ENCODE measurements around the gene SMIM27. TPM values are rescaled to one million over a fixed set of nuclear protein-coding genes. Genes with fewer than 3 reads are reported as not detected.

SMIM27 gene
- total and polyA plus RNA-seq, 2 of the 13 experiments (the other 11 are each of a cell fraction or from before 2014, with no cell fraction given) = 17.9 to 19.0 TPM

DNA sequence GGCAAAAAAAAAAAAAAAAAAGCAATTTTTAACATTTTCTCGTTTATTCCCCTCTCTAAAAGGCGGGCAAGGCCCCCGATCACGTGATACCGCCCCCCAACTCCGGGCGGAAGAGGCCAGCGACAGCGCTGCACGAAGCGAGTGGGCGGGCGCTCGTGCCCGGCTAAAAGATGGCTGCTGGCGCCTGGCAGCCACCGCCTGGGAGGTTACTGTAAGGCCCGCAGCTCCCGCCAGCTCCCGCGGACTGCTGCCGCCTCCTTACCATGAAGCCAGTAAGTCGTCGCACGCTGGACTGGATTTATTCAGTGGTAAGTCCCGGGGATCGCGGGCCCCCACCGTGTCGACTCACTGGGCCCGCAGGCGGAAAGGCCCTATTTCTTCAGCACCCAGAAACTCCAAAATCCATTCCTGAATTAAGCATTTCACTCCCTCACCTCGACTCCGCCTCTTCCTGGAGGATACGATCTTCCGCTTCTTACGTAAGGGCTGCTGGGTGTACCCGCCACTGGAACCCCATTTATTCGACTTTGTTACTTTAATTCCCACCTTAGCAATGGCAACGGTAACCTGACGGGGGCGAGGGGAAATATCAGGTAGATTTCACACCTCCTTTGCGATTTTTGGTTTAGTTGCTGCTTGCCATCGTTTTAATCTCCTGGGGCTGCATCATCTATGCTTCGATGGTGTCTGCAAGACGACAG lies at the start of gene SMIM27, which contains the start of gene TOPORS (continued):
- TF ChIP-seq, protein P1, sequence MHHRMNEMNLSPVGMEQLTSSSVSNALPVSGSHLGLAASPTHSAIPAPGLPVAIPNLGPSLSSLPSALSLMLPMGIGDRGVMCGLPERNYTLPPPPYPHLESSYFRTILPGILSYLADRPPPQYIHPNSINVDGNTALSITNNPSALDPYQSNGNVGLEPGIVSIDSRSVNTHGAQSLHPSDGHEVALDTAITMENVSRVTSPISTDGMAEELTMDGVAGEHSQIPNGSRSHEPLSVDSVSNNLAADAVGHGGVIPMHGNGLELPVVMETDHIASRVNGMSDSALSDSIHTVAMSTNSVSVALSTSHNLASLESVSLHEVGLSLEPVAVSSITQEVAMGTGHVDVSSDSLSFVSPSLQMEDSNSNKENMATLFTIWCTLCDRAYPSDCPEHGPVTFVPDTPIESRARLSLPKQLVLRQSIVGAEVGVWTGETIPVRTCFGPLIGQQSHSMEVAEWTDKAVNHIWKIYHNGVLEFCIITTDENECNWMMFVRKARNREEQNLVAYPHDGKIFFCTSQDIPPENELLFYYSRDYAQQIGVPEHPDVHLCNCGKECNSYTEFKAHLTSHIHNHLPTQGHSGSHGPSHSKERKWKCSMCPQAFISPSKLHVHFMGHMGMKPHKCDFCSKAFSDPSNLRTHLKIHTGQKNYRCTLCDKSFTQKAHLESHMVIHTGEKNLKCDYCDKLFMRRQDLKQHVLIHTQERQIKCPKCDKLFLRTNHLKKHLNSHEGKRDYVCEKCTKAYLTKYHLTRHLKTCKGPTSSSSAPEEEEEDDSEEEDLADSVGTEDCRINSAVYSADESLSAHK (CRISPR knock-in tag; IDR thresholded peaks at IDR 0.05; ENCODE audit: borderline replicate concordance) = no peak
- no peak for TF ChIP-seq ISX (CRISPR knock-in tag; conservative IDR thresholded peaks at IDR 0.05)
- TF ChIP-seq, protein P2, sequence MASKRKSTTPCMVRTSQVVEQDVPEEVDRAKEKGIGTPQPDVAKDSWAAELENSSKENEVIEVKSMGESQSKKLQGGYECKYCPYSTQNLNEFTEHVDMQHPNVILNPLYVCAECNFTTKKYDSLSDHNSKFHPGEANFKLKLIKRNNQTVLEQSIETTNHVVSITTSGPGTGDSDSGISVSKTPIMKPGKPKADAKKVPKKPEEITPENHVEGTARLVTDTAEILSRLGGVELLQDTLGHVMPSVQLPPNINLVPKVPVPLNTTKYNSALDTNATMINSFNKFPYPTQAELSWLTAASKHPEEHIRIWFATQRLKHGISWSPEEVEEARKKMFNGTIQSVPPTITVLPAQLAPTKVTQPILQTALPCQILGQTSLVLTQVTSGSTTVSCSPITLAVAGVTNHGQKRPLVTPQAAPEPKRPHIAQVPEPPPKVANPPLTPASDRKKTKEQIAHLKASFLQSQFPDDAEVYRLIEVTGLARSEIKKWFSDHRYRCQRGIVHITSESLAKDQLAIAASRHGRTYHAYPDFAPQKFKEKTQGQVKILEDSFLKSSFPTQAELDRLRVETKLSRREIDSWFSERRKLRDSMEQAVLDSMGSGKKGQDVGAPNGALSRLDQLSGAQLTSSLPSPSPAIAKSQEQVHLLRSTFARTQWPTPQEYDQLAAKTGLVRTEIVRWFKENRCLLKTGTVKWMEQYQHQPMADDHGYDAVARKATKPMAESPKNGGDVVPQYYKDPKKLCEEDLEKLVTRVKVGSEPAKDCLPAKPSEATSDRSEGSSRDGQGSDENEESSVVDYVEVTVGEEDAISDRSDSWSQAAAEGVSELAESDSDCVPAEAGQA (IDR thresholded peaks at IDR 0.05; ENCODE audit: low read depth) = peak; percentile 88
- TF ChIP-seq, protein P2 (CRISPR knock-in tag; IDR thresholded peaks at IDR 0.05; ENCODE audit: borderline replicate concordance) = no peak
- TF ChIP-seq, protein P3, sequence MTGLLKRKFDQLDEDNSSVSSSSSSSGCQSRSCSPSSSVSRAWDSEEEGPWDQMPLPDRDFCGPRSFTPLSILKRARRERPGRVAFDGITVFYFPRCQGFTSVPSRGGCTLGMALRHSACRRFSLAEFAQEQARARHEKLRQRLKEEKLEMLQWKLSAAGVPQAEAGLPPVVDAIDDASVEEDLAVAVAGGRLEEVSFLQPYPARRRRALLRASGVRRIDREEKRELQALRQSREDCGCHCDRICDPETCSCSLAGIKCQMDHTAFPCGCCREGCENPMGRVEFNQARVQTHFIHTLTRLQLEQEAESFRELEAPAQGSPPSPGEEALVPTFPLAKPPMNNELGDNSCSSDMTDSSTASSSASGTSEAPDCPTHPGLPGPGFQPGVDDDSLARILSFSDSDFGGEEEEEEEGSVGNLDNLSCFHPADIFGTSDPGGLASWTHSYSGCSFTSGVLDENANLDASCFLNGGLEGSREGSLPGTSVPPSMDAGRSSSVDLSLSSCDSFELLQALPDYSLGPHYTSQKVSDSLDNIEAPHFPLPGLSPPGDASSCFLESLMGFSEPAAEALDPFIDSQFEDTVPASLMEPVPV (CRISPR knock-in tag; IDR thresholded peaks at IDR 0.05) = peak; percentile 90
- TF ChIP-seq ZNF143 (CRISPR knock-in tag; IDR thresholded peaks at IDR 0.05) = no peak
- no peak for TF ChIP-seq ZNF83 (CRISPR knock-in tag; IDR thresholded peaks at IDR 0.05; ENCODE audit: borderline replicate concordance)
- no peak for TF ChIP-seq SMYD3 (CRISPR knock-in tag; IDR thresholded peaks at IDR 0.05)
- peak; percentile 53; the same call in 1 of the 2 replicates for TF ChIP-seq HNRNPL (IDR thresholded peaks at IDR 0.05; ENCODE audit: low read depth, low read length)
- no peak for TF ChIP-seq STAG1 (CRISPR knock-in tag; IDR thresholded peaks at IDR 0.05)
- TF ChIP-seq, protein P4, sequence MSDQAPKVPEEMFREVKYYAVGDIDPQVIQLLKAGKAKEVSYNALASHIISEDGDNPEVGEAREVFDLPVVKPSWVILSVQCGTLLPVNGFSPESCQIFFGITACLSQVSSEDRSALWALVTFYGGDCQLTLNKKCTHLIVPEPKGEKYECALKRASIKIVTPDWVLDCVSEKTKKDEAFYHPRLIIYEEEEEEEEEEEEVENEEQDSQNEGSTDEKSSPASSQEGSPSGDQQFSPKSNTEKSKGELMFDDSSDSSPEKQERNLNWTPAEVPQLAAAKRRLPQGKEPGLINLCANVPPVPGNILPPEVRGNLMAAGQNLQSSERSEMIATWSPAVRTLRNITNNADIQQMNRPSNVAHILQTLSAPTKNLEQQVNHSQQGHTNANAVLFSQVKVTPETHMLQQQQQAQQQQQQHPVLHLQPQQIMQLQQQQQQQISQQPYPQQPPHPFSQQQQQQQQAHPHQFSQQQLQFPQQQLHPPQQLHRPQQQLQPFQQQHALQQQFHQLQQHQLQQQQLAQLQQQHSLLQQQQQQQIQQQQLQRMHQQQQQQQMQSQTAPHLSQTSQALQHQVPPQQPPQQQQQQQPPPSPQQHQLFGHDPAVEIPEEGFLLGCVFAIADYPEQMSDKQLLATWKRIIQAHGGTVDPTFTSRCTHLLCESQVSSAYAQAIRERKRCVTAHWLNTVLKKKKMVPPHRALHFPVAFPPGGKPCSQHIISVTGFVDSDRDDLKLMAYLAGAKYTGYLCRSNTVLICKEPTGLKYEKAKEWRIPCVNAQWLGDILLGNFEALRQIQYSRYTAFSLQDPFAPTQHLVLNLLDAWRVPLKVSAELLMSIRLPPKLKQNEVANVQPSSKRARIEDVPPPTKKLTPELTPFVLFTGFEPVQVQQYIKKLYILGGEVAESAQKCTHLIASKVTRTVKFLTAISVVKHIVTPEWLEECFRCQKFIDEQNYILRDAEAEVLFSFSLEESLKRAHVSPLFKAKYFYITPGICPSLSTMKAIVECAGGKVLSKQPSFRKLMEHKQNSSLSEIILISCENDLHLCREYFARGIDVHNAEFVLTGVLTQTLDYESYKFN (CRISPR knock-in tag; conservative IDR thresholded peaks at IDR 0.05) = no peak
- TF ChIP-seq GATAD2A (CRISPR knock-in tag; IDR thresholded peaks at IDR 0.05) = peak; percentile 35
- TF ChIP-seq, protein P5, sequence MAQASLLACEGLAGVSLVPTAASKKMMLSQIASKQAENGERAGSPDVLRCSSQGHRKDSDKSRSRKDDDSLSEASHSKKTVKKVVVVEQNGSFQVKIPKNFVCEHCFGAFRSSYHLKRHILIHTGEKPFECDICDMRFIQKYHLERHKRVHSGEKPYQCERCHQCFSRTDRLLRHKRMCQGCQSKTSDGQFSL (CRISPR knock-in tag; IDR thresholded peaks at IDR 0.05) = peak; percentile 92
- TF ChIP-seq, protein P6, sequence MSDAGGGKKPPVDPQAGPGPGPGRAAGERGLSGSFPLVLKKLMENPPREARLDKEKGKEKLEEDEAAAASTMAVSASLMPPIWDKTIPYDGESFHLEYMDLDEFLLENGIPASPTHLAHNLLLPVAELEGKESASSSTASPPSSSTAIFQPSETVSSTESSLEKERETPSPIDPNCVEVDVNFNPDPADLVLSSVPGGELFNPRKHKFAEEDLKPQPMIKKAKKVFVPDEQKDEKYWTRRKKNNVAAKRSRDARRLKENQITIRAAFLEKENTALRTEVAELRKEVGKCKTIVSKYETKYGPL (CRISPR knock-in tag; IDR thresholded peaks at IDR 0.05) = no peak

Measured in HepG2 (cell line).